PC-3 (cell line): ENCODE results near the gene CALR3. TPM values are rescaled to one million over a fixed set of nuclear protein-coding genes. Genes with fewer than 3 reads are reported as not detected.
"Not testable (repeated sequence)": the region's sequence is repeated elsewhere in the genome, so short reads cannot be mapped to it uniquely, and the experiment has no call there.

Experiments used
- ATAC-seq: fragments of 200-7000 bp; cut with Tn5 transposase; 2 replicates; pipeline ENCODE4 v1.9.1; 2020; ENCODE audit warnings: mild to moderate bottlenecking, moderate library complexity
- BruUV-seq: library from RNA; stranded (reverse); fragments of 400-500 nt; replicated peaks from 2 replicates; lab custom pipeline; 2021; lab: Mats Ljungman, UMichigan
- CTCF ChIA-PET: fragments of 300-600 bp; sonication (Branson Sonifier 250); formaldehyde crosslinking; loops from one replicate; lab custom pipeline; 2022; ENCODE audit warnings: antibody characterized with exemption; lab: Charles Lee
- POLR2A ChIA-PET: fragments of 300-600 bp; sonication (Branson Sonifier 250); formaldehyde crosslinking; loops from one replicate; lab custom pipeline; 2022; ENCODE audit warnings: antibody characterized with exemption; ENCODE audit not compliant: unreplicated experiment; lab: Charles Lee
- DNase-seq: peaks from one replicate; pipeline ENCODE4 v3.0.0-alpha.2; 2015
- H2AFZ ChIP-seq: fragments of 300-600 bp; sonication (generic); 2 replicates; pipeline ENCODE4 v1.6.0; 2016; ENCODE audit warnings: antibody characterized with exemption, low read length
- H3F3A ChIP-seq: fragments of 300-600 bp; sonication (generic); one replicate; pipeline ENCODE4 v1.6.0; 2017; ENCODE audit warnings: antibody characterized with exemption, low read length, control low read depth, mild to moderate bottlenecking; ENCODE audit not compliant: unreplicated experiment
- H3K27ac ChIP-seq: fragments of 300-600 bp; sonication (generic); 2 replicates; pipeline ENCODE4 v1.5.1; 2016; ENCODE audit warnings: mild to moderate bottlenecking, low read length
- H3K27me3 ChIP-seq: fragments of 300-600 bp; sonication (generic); 2 replicates; pipeline ENCODE4 v1.6.1; 2016; ENCODE audit warnings: low read length, mixed read lengths
- H3K36me3 ChIP-seq: fragments of 300-600 bp; sonication (generic); 2 replicates; pipeline ENCODE4 v1.6.1; 2016; ENCODE audit warnings: low read depth, mixed run types, low read length, mixed read lengths
- H3K4me1 ChIP-seq: fragments of 300-600 bp; sonication (generic); 2 replicates; pipeline ENCODE4 v1.5.1; 2016; ENCODE audit warnings: low read length; ENCODE audit not compliant: insufficient read depth
- H3K4me2 ChIP-seq: fragments of 300-600 bp; sonication (generic); 2 replicates; pipeline ENCODE4 v1.6.0; 2016; ENCODE audit warnings: low read length
- H3K4me3 ChIP-seq: fragments of 300-600 bp; sonication (generic); 2 replicates; pipeline ENCODE4 v1.5.1; 2016; ENCODE audit warnings: mild to moderate bottlenecking, low read length, mixed read lengths
- H3K79me2 ChIP-seq: fragments of 300-600 bp; sonication (generic); 2 replicates; pipeline ENCODE4 v1.6.1; 2017; ENCODE audit warnings: low read length, mixed read lengths
- H3K9ac ChIP-seq: fragments of 300-600 bp; sonication (generic); 2 replicates; pipeline ENCODE4 v1.6.0; 2016; ENCODE audit warnings: mild to moderate bottlenecking, low read length
- H3K9me2 ChIP-seq: fragments of 300-600 bp; sonication (generic); replicated peaks from 2 replicates; pipeline ENCODE4 v1.6.1; 2016; ENCODE audit warnings: mixed run types, low read length, mixed read lengths
- H3K9me3 ChIP-seq: fragments of 300-600 bp; sonication (generic); 2 replicates; pipeline ENCODE4 v1.6.1; 2016; ENCODE audit warnings: low read length, mixed read lengths
- H4K20me1 ChIP-seq: fragments of 300-600 bp; sonication (generic); 2 replicates; pipeline ENCODE4 v1.6.1; 2016; ENCODE audit warnings: low read length, mixed read lengths
- EZH2 ChIP-seq: fragments of 300-600 bp; sonication (generic); IDR thresholded peaks from one replicate; pipeline ENCODE4 v1.6.1; 2017; ENCODE audit warnings: antibody characterized with exemption, mild to moderate bottlenecking, low read length; ENCODE audit not compliant: unreplicated experiment
- EZH2phosphoT487 ChIP-seq: fragments of 300-600 bp; sonication (generic); IDR thresholded peaks from 2 replicates; pipeline ENCODE4 v1.6.1; 2018; ENCODE audit warnings: mild to moderate bottlenecking, antibody characterized with exemption, low read length, borderline replicate concordance
- intact Hi-C: fragments of 100-400 bp; cut with micrococcal nuclease; formaldehyde crosslinking; loops from 2 replicates; pipeline ENCODE4 v1.9.0; 2023
- total RNA-seq: library from RNA; depleted of rRNA; stranded (reverse); fragments of >200 nt; gene quantifications from 2 replicates; pipeline ENCODE4 v1.2.3, GENCODE V29; 2014
- TF ChIP-seq, protein P1 (sequence below): fragments of 300-600 bp; sonication (generic); conservative IDR thresholded peaks from 2 replicates; pipeline ENCODE4 v1.5.1; 2017; ENCODE audit warnings: antibody characterized with exemption, low read depth, mild to moderate bottlenecking, low read length

Gene CALR3
- total RNA-seq, 1 experiment from 2014 or later, result 0.47 TPM

DNA sequence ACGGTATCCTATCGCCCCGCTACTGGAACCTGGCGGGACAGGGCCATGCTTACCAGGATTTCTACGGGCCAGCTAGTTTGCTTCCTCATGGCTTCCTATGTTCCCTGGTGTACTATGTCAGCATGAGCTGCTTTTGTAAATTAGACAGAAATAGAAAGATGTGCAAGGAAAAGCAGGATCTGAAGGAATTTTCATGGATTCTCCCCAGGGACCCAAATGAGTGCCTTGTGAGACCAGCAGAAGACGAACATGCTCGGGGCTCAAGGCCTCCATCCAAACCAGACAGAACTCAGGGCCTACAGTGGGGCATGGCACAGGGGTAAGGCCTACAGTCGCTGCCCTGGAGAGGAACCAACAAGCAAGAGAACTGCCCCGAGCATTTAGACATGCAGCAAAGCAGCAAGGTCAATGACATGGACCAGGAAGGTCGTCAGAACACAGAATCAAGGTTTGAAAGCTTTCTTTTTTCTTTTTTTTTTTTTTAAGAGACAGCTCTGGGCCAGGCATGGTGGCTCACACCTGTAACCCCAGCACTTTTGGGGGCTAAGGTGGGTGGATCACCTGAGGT, 41.5 kb downstream of the CALR3 start:
- H3K27ac ChIP-seq, result no peak overlapping the region
- ATAC-seq (no peak), DNase-seq (no peak)
- peaks cover 16% of the 10 kb centered on the region; the same call in 1 of the 2 replicates for H3K4me1 ChIP-seq
- peaks cover 98% of the 10 kb centered on the region for H3K79me2 ChIP-seq
- intact Hi-C loops, result no loop called here
- no peaks in the 10 kb centered on the region for H3K27me3 ChIP-seq
- POLR2A ChIA-PET, result no interaction called here
- no peak overlapping the region for H3K4me2 ChIP-seq
- no peaks in the 10 kb centered on the region for H3K9me2 ChIP-seq
- BruUV-seq, result no TSS peak
- TF ChIP-seq EZH2phosphoT487 (no peak), EZH2 (no peak)
- TF ChIP-seq, protein P1, sequence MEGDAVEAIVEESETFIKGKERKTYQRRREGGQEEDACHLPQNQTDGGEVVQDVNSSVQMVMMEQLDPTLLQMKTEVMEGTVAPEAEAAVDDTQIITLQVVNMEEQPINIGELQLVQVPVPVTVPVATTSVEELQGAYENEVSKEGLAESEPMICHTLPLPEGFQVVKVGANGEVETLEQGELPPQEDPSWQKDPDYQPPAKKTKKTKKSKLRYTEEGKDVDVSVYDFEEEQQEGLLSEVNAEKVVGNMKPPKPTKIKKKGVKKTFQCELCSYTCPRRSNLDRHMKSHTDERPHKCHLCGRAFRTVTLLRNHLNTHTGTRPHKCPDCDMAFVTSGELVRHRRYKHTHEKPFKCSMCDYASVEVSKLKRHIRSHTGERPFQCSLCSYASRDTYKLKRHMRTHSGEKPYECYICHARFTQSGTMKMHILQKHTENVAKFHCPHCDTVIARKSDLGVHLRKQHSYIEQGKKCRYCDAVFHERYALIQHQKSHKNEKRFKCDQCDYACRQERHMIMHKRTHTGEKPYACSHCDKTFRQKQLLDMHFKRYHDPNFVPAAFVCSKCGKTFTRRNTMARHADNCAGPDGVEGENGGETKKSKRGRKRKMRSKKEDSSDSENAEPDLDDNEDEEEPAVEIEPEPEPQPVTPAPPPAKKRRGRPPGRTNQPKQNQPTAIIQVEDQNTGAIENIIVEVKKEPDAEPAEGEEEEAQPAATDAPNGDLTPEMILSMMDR, result no peak
- no peak overlapping the region for H2AFZ ChIP-seq
- no peaks in the 10 kb centered on the region for H3F3A ChIP-seq
- CTCF ChIA-PET, result no interaction called here
- no peaks in the 10 kb centered on the region for H3K36me3 ChIP-seq
- no peaks in the 10 kb centered on the region for H3K9me3 ChIP-seq
- H4K20me1 ChIP-seq, result peaks cover 49% of the 10 kb centered on the region
- H3K9ac ChIP-seq, result no peak overlapping the region
- H3K4me3 ChIP-seq, result no peak overlapping the region

DNA sequence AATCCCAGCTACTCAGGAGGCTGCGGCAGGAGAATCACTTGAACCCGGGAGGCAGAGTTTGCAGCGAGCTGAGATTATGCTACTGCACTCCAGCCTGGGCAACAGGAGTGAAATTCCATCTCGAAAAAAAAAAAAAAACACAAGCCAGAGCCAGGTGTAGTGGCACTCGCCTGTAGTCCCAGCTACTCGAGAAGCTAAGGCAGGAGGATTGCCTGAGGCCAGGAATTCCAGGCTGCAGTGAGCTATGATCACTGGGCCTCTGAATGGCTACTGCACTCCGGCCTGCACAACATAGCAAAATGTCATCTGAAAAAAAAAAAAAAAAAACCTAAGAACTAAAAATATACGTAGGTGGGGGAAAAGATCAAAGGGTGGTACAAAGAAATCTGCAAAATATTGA, 43.6 kb downstream of the CALR3 start:
- CTCF ChIA-PET, result no interaction called here
- no TSS peak for BruUV-seq

DNA sequence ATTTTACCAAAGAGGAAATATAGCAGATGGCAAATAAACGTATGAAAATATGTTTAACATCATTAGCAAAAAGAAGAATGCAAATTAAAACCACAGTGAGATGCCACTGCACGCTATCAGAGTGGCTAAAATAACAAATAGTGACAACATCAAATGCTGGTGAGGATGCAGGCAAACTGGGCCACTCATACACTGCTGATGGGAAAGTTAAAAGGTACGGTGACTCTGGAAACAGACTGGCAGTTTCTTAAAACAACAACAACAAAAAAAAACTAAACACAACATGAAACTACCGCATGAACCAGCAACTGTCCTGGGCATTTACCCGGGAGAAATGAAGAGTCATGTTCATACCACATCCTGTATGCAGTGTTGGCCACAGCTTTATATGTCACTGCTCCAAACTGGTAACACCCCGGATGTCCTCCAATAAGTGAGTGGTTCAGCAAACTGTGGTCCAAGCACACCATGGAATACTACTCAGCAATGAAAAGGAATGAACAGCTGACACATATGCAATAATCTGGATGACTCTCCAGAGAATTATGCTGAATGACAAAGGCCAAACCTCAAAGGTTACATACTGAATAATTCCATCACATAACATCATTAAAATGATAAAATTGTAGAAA, 46.5 kb downstream of the CALR3 start:
- ChIA-PET CTCF (no interaction called here), POLR2A (no interaction called here)
- H3K9me3 ChIP-seq, result no peaks in the 10 kb centered on the region
- peaks cover 98% of the 10 kb centered on the region for H3K79me2 ChIP-seq
- peaks cover 47% of the 10 kb centered on the region for H4K20me1 ChIP-seq
- H2AFZ ChIP-seq, result no peak overlapping the region
- intact Hi-C loops, result no loop called here
- ATAC-seq (peak; percentile 27; the same call in 1 of the 2 replicates), DNase-seq (peak; percentile 6)
- peaks cover 13% of the 10 kb centered on the region for H3K4me1 ChIP-seq
- no peaks in the 10 kb centered on the region for H3K36me3 ChIP-seq
- H3K9ac ChIP-seq, result no peak overlapping the region
- H3K4me2 ChIP-seq, result no peak overlapping the region
- no peaks in the 10 kb centered on the region for H3F3A ChIP-seq
- no peaks in the 10 kb centered on the region for H3K27me3 ChIP-seq
- H3K4me3 ChIP-seq, result no peak overlapping the region
- no peaks in the 10 kb centered on the region for H3K9me2 ChIP-seq
- no TSS peak for BruUV-seq
- TF ChIP-seq EZH2phosphoT487 (no peak), EZH2 (no peak)
- TF ChIP-seq, protein P1, result no peak
- H3K27ac ChIP-seq, result no peak overlapping the region

More for the DNA sequence above, 43.6 kb downstream of the CALR3 start:
- ATAC-seq (no peak), DNase-seq (no peak)
- Histone ChIP-seq H4K20me1 (peaks cover 46% of the 10 kb centered on the region), H3K4me2 (no peak overlapping the region), H3K9me2 (no peaks in the 10 kb centered on the region), H3K9me3 (no peaks in the 10 kb centered on the region), H3K27ac (no peak overlapping the region), H3F3A (no peaks in the 10 kb centered on the region), H3K36me3 (no peaks in the 10 kb centered on the region), H2AFZ (no peak overlapping the region), H3K4me1 (peaks cover 9% of the 10 kb centered on the region; the same call in 1 of the 2 replicates), H3K4me3 (no peak overlapping the region), H3K9ac (no peak overlapping the region), H3K27me3 (no peaks in the 10 kb centered on the region), H3K79me2 (peaks cover 98% of the 10 kb centered on the region)
- TF ChIP-seq EZH2, result no peak
- intact Hi-C loops, result no loop called here
- POLR2A ChIA-PET, result no interaction called here

DNA sequence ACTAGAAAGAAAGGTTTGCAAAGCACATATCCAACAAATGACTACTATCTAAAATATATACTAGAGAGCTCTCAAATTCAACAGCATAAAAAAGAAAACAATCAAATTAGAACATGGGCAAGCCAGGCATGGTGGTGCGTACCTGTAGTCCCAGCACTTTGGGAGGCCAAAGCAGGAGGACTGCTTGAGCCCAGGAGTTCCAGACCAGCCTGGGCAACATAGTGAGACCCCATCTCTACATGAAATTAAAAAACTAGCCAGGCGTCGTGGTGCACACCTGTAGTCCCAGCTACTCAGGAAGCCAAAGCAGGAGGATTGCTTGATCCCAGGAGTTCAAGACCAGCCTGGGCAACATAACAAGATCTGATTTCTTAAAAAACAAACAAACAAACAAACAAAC, 47.1 kb downstream of the CALR3 start:
- BruUV-seq, H3K36me3 ChIP-seq, H3K27me3 ChIP-seq, CTCF ChIA-PET, H3K9me3 ChIP-seq, H3K4me3 ChIP-seq, intact Hi-C loops, H3K9ac ChIP-seq, DNase-seq, H3F3A ChIP-seq, H3K4me2 ChIP-seq, POLR2A ChIA-PET, ATAC-seq, H3K27ac ChIP-seq, H3K9me2 ChIP-seq, H2AFZ ChIP-seq: not testable (repeated sequence)
- H3K4me1 ChIP-seq, result peaks cover 13% of the 10 kb centered on the region
- H4K20me1 ChIP-seq, result peaks cover 43% of the 10 kb centered on the region
- peaks cover 98% of the 10 kb centered on the region for H3K79me2 ChIP-seq
